SH-SY5Y (cell line): ENCODE results near the gene RARG.

Experiments used
- GATA2 ChIP-seq: IDR thresholded peaks from 2 replicates; pipeline ENCODE4 v1.6.1; 2011; ENCODE audit warnings: mild to moderate bottlenecking, low read depth, low read length
- GATA3 ChIP-seq: IDR thresholded peaks from 2 replicates; pipeline ENCODE4 v1.6.1; 2011; ENCODE audit warnings: low read depth, mild to moderate bottlenecking, low read length, moderate library complexity

DNA sequence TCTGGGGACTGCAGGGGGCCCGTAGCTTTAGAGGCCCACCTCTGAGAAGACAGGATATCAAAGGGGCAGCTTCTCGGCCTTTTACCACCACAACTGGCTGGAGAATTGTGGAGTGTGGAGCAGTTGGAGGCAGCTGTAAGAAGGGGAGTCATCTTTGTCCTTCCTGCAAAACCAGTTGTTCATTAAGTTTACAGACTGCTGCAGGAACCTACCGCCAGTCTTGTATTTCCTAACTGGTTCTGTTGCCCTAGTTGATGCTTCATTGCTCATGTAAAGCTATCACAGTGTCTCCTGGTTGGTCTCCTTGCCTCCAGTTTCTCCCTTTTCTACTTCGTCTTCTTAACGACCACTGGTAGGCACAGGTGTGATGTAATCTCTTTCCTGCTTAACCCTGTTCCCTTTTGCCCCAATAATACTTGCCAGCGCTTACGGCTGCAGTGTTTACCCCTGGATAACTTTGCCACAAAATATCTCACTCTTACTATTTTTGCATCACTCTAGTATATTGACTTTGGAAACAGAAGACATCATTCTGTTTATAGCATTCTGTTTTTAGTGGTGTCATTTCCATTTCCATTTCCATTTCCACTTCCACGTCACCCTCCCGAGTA lies 48.0 kb upstream of the RARG start:
- TF ChIP-seq GATA3 = no peak
- TF ChIP-seq GATA2 = no peak
